Left lung (tissue), 10 donors: ENCODE data around the gene DENND1B. TPM values are rescaled to one million over a fixed set of nuclear protein-coding genes. Genes with fewer than 3 reads are reported as not detected.
"Not testable (repeated sequence)": the region's sequence is repeated elsewhere in the genome, so short reads cannot be mapped to it uniquely, and the experiment has no call there.

Source experiments
- ATAC-seq: fragments of 200-7000 bp; cut with Tn5 transposase; one replicate; pipeline ENCODE4 v1.9.1; 2020; ENCODE audit warnings: moderate library complexity
- DNase-seq, 4 donors: peaks; one replicate each; pipeline ENCODE4 v3.0.0-alpha.2; 2013 to 2020
- H3K27ac ChIP-seq, 2 donors: fragments of 200-600 bp; sonication (generic) in 1 of 2; one replicate each; pipeline versions ENCODE4 v1.5.0 to v1.8.0; 2020 to 2021
- H3K27me3 ChIP-seq, 2 donors: fragments of 200-600 bp; sonication (generic) in 1 of 2; one replicate each; pipeline versions ENCODE4 v1.5.0 to v1.8.0; 2020 to 2021
- H3K36me3 ChIP-seq, 2 donors: fragments of 200-600 bp; sonication (generic) in 1 of 2; one replicate each; pipeline versions ENCODE4 v1.5.0 to v1.8.0; 2020 to 2021
- H3K4me1 ChIP-seq, 2 donors: fragments of 200-600 bp; one replicate each; pipeline ENCODE4 v1.8.0; 2021
- H3K4me3 ChIP-seq, 2 donors: fragments of 200-600 bp; sonication (generic) in 1 of 2; one replicate each; pipeline versions ENCODE4 v1.5.0 to v1.8.0; 2020 to 2021; ENCODE audit warnings: mild to moderate bottlenecking in 1 of 2
- H3K9me3 ChIP-seq, 2 donors: fragments of 200-600 bp; sonication (generic) in 1 of 2; one replicate each; pipeline versions ENCODE4 v1.5.0 to v1.8.0; 2020 to 2021
- CTCF ChIP-seq, 2 donors: fragments of 200-600 bp; sonication (generic) in 1 of 2; IDR thresholded peaks; one replicate each; pipeline versions ENCODE4 v1.5.0 to v1.8.0; 2021; ENCODE audit warnings: antibody characterized with exemption in 2 of 2
- intact Hi-C, 2 donors: fragments of 100-400 bp; cut with DNase I; formaldehyde crosslinking; loops; one replicate each; pipeline versions ENCODE4 v1.11.2 to v1.14.2; 2022
- polyA plus RNA-seq, 6 donors: library from polyadenylated mRNA; unstranded; fragments of 120-200 nt; gene quantifications; one replicate each; pipeline ENCODE4 v1.2.1, GENCODE V29; 2013; ENCODE audit not compliant: insufficient read length in 6 of 6
- total RNA-seq, 2 donors: library from RNA; stranded (reverse); fragmentation: NEBNext Ultra II Directional; extraction: Animal tissue kit (Norgen Biotek cat#: 25700); gene quantifications; one replicate each; pipeline ENCODE4 v1.2.1, GENCODE V29; 2021
- donor health status: DM: no; HTN: yes; CAD: no.
- donor health status: DM: no; HTN: no; CAD: no.

The DENND1B gene
- total and polyA plus RNA-seq, 8 donors = 12.5 to 17.2 (median 13.4) TPM

GRCh38 chr1:197590687-197591086 lies 184.6 kb downstream of the DENND1B start:
- no peak for ATAC-seq
- H3K36me3 ChIP-seq = no peaks in the 10 kb centered on the region

DNA sequence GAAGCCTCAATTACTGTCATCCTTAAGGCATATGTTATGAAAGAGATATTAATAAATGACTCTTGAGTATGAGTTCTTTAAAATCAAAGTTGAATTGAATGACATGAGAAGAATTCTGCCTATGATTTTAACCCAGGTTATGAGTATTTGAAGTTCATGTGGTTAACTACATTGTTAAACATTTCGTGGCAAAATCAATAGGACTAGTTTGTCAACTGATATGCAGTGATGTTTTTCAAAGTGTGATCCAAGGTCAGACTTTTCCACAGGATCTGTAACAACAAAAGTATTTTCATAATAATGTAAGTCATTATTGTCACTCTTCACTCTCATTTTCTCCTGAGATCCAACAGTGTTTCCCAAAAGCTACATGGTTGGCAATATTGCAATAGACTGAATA lies 189.5 kb downstream of the DENND1B start:
- no peaks in the 10 kb centered on the region for H3K9me3 ChIP-seq
- ATAC-seq = no peak
- TF ChIP-seq CTCF (IDR thresholded peaks at IDR 0.05) = no peak
- H3K36me3 ChIP-seq = no peaks in the 10 kb centered on the region
- no peak overlapping the region for H3K4me3 ChIP-seq
- no peak for DNase-seq
- no peak overlapping the region for H3K27ac ChIP-seq
- intact Hi-C loops = no loop called here
- H3K4me1 ChIP-seq = no peaks in the 10 kb centered on the region
- H3K27me3 ChIP-seq = no peaks in the 10 kb centered on the region

More at GRCh38 chr1:197590687-197591086, 184.6 kb downstream of the DENND1B start:
- H3K27me3 ChIP-seq = no peaks in the 10 kb centered on the region
- H3K4me1 ChIP-seq = no peaks in the 10 kb centered on the region
- TF ChIP-seq CTCF (IDR thresholded peaks at IDR 0.05) = no peak
- no peak for DNase-seq
- intact Hi-C loops = no loop called here
- H3K9me3 ChIP-seq = no peaks in the 10 kb centered on the region
- H3K4me3 ChIP-seq = no peak overlapping the region
- no peak overlapping the region for H3K27ac ChIP-seq

DNA sequence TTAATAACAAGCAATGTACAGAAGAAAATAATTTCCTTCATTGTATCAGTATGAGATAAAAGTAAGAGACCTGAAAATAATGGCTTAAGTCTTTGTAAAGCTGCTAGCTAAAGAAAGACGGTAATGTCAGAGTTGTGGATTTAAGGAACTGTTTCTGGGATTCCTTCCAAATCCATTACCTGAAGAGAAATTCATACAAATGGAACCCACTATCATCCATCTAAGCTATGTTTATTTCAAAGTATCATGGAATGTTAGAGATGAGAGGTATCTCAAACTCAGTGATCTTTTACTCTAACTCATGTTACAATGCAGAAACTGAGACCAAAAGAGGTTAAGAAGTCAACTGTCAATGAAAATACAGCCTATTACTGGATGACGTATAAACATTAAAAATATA lies 197.7 kb downstream of the DENND1B start:
- no peak for DNase-seq

DNA sequence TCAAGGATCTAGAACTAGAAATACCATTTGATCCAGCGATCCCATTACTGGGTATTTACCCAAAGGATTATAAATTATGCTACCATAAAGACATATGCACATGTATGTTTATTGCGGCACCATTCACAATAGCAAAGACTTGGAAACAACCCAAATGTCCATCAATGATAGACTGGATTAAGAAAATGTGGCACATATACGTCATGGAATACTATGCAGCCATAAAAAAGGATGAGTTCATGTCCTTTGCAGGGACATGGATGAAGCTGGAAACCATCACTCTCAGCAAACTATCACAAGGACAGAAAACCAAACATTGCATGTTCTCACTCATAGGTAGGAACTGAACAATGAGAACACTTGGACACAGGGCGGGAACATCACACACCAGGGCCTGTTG lies 199.7 kb downstream of the DENND1B start:
- H3K27ac ChIP-seq, H3K4me1 ChIP-seq, H3K4me3 ChIP-seq, H3K27me3 ChIP-seq, intact Hi-C loops, H3K36me3 ChIP-seq, DNase-seq, ATAC-seq: not testable (repeated sequence)
- peaks cover 0 to 11% of the 10 kb centered on the region in 2 donors for H3K9me3 ChIP-seq

More for the DNA sequence above, 197.7 kb downstream of the DENND1B start:
- no peak for TF ChIP-seq CTCF (IDR thresholded peaks at IDR 0.05)
- H3K27ac ChIP-seq = no peak overlapping the region
- no peaks in the 10 kb centered on the region for H3K27me3 ChIP-seq
- H3K4me1 ChIP-seq = no peaks in the 10 kb centered on the region
- H3K9me3 ChIP-seq = peaks cover 0 to 11% of the 10 kb centered on the region in 2 donors
- H3K4me3 ChIP-seq = no peak overlapping the region
- intact Hi-C loops = no loop called here
- peaks cover 0 to 2% of the 10 kb centered on the region in 2 donors for H3K36me3 ChIP-seq
- ATAC-seq = no peak

DNA sequence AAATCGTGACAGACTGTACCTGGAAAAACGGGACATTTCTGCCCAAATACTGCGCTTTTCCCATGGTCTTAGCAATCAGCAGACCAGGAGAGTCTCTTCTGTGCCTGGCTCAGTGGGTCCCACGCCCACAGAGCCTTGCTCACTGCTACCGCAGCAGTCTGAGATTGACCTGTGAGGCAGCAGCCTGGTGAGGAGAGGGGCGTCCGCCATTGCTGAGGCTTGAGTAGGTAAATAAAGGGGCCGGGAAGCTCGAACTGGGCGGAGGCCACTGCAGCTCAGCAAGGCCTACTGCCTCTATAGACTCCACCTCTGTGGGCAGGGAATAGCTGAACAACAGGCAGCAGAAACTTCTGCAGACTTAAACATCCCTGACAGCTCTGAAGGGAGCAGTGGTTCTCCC lies 203.1 kb downstream of the DENND1B start:
- no peaks in the 10 kb centered on the region for H3K27me3 ChIP-seq
- H3K9me3 ChIP-seq = peaks cover 0 to 28% of the 10 kb centered on the region in 2 donors
- peaks cover 0 to 11% of the 10 kb centered on the region in 2 donors for H3K36me3 ChIP-seq
- peak in 1 of 4 donors; percentile 35 for DNase-seq
- no peaks in the 10 kb centered on the region for H3K4me1 ChIP-seq
- no peak overlapping the region for H3K27ac ChIP-seq
- no peak overlapping the region for H3K4me3 ChIP-seq
- no peak for ATAC-seq
- intact Hi-C loops = no loop called here
- no peak for TF ChIP-seq CTCF (IDR thresholded peaks at IDR 0.05)

DNA sequence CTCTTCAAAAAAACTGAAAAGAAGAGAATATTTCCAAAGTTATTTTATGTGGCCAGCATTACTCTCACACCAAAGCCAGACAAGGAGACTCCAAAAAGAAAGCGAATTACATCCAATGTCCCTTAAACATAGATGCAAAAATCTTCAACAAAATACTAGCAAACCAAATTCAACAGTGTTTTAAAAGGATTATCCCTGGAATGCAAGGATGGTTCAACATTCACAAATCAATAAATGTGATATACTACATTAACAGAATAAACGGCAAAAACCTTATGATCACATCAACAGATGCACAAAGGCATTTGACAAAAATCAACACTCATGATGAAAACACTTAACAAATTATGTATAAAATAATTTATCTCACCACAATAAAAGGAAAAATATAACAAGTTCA lies 207.8 kb downstream of the DENND1B start:
- TF ChIP-seq CTCF (IDR thresholded peaks at IDR 0.05) = no peak
- ATAC-seq = no peak
- H3K27ac ChIP-seq = no peak overlapping the region
- no peak overlapping the region for H3K4me3 ChIP-seq
- no peaks in the 10 kb centered on the region for H3K4me1 ChIP-seq
- H3K9me3 ChIP-seq = peaks cover 0 to 24% of the 10 kb centered on the region in 2 donors
- DNase-seq = no peak
- no peaks in the 10 kb centered on the region for H3K27me3 ChIP-seq
- intact Hi-C loops = no loop called here
- H3K36me3 ChIP-seq = peaks cover 0 to 16% of the 10 kb centered on the region in 2 donors
